GM08714 (cell line): Measurements from ENCODE around the gene BCL6.

Experiments
- H3K4me3 ChIP-seq: fragments of 200-500 bp; sonication (Bioruptor generic); 2 replicates; pipeline ENCODE4 v1.5.1; 2014; ENCODE audit warnings: mild to moderate bottlenecking, low read length, inconsistent platforms
- ZNF274 ChIP-seq: IDR thresholded peaks from 2 replicates; pipeline ENCODE4 v1.6.1; 2012; ENCODE audit warnings: mild to moderate bottlenecking, low read depth, low read length

BCL6 gene

DNA sequence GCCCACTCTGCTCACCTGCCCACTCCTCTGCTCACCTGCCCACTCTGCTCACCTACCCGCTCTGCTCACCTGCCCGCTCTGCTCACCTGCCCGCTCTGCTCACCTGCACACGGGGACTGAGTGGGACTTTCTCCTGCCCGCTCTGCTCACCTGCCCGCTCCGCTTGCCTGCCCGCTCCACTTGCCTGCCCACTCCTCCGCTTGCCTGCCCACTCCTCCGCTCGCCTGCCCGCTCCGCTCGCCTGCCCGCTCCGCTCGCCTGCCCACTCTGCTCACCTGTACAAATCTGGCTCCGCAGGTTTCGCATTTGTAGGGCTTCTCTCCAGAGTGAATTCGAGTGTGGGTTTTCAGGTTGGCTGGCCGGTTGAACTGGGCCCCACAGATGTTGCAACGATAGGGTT, 20.0 kb downstream of the BCL6 start:
- H3K4me3 ChIP-seq, result no peak overlapping the region
- no peak for TF ChIP-seq ZNF274

DNA sequence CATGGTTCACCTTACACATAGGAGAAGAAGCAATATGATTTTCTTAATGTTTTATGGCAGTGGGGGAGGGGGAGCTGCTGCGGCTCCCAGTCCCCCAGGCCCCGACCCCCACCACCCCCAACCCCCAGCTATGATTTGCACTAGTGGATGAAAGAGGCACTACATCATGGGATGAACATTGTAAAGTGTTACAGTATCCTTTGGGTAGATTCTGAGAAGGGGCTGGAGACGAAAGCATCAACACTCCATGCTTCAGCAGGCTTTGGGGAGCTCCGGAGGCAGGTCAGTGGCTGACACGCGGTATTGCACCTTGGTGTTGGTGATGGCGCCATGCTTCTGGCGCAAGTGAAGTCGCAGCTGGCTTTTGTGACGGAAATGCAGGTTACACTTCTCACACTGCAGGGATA, 23.1 kb downstream of the BCL6 start:
- TF ChIP-seq ZNF274, result no peak
- H3K4me3 ChIP-seq, result no peak overlapping the region

DNA sequence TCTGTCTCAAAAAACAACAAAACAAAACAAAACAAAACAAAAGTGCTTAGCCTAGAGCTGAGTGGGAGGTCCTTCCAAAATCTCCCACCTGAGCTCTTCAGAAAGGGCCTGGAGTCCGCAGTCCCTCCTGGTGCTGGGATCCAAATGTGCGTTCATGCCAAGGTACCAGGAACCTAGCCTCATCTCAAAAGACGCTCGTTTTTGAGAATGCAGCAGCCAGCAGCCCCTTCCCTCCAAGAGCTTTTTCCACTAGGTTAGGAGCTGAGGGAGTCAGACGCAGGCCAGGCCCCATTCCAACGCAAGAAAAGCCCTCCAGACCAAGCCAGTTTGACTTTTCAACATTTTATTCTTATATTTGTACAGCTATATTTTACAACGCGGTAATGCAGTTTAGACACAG, 24.2 kb downstream of the BCL6 start:
- H3K4me3 ChIP-seq, result no peak overlapping the region
- TF ChIP-seq ZNF274, result no peak

DNA sequence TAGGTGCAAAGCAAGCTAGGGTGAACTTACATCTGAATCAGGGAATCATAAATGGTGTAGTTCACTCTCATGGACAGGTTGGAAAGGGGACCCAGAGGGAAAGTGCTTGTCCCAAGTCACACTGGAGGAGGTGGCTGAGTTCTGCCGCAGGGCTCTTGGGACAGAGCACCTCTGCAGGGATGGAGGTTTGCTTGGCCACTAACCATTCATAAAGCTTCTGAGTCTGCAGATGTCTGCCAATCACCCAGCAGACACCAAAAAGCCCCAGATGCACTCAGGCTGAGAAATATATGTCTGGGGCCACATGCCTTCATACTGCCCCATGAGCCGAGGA, 25.0 kb downstream of the BCL6 start:
- TF ChIP-seq ZNF274, result no peak
- H3K4me3 ChIP-seq, result no peak overlapping the region

DNA sequence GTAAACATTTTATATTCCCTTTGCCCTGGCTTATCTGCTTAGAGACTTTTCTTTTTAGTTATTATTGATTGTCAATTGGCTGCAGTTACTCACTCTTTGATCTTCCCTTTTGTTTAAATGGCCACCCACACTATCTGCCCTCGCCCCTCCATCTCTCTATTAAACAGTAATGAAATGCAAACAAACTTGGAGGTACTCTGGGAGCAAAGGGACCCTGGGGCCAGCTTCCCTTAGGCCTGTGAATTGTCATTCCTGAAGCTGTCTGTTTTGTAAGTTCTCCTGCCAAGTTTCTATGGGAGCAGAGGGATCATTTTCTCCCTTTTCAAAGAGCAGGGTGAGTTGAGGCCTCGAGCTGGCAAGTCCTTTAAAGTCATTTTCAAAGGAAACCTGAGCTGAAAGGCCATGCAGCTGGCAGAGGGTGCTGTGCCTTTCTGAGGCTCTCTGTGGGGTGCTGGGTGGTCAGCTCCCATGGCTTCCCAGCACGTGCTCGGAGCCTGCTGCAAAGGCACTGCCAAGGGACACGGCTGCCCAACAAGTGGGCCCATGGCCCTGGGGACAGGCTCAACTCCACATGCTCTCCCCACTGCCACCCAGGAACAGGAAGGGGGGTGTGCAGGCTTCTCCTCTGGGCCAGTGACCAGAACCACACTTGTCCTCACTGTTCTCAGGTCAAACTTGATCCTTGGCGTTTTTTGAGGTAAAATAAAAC, 25.5 kb downstream of the BCL6 start:
- TF ChIP-seq ZNF274, result no peak
- H3K4me3 ChIP-seq, result no peak overlapping the region

DNA sequence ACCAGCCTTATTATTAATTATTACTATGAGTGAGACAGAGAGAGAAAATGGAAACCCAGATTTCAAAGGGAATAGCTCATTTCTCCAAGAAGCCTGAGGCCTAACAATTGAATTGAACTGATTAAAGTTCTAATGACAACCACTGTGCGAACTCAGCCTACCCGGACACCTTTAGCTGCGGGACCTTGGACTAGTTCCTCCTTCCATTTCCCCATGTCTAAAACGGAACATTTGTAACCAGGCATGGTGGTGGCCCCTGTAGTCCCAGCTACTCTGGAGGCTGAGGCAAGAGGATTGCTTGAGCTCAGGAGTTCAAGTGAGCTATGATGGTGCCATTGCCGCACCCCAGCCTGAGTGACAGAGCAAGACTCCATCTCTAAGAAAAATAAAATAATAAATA, 26.5 kb downstream of the BCL6 start:
- H3K4me3 ChIP-seq, result no peak overlapping the region
- no peak for TF ChIP-seq ZNF274

DNA sequence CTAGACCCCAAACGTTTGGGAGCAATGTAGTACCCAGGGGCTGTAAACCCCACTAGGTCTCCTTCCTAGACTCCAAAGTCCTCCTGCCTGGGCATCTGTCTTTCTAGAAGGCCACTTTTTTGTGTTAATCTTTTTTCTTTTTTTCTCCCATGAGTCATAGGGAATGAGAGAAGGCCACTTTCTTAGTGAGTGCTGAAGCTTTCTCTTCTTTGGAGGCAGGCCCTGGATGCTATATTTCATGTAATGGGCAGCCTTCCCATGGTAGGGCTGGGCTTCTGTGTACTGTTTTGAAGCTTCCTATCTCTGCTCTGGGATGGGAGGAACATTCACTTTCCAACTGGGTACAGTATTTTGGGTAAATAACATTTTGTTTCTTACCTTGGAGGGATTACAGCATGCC, 27.7 kb downstream of the BCL6 start:
- TF ChIP-seq ZNF274, result no peak
- no peak overlapping the region for H3K4me3 ChIP-seq

DNA sequence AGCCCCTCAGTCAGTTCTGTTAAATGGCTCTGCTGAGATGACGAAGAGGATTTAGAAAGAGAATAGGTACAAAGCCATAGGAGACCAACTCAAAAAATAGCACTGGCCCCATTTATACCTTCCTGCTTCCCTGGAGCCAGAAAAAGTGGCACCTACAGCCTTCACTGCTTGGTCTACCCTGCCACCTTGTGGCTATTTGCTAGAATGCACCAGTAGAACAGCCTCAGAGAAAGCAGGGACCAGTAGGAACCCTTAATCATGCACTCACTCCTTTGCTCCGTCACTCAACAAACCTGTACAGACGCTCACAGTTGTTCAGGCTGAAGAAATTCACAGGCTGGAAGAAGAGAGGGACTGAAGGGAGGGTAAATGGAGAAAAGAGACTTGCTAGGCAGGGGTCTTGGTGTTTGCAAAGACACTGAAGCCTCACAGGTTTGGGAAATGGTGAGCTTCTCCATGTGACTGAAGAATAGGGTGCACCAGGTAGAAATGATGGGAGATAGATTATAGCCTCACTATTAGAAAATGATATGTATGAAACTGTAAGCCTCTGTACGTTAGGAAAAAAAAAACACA, 30.8 kb downstream of the BCL6 start:
- no peak overlapping the region for H3K4me3 ChIP-seq

DNA sequence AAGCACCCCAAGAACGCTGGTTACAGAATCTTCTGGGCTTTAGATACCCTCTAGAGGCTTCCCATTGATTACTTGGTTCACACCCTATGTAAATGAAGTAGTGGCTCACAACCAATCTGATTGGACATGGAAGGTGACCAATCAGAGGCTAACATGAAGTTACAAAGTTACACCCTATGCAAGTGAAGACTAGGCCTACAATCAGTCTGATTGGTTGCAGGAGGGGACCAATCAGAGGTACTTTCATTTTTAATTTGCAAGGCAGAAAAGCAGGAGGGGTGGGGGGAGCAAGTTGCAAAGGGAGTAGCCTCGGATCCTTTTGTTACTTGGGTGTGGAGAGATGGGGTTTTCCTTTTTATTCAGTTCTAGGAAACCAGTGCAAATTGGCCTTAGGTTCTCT, 31.8 kb downstream of the BCL6 start:
- no peak overlapping the region for H3K4me3 ChIP-seq
- no peak for TF ChIP-seq ZNF274

More for the DNA sequence above, 30.8 kb downstream of the BCL6 start:
- TF ChIP-seq ZNF274, result no peak

DNA sequence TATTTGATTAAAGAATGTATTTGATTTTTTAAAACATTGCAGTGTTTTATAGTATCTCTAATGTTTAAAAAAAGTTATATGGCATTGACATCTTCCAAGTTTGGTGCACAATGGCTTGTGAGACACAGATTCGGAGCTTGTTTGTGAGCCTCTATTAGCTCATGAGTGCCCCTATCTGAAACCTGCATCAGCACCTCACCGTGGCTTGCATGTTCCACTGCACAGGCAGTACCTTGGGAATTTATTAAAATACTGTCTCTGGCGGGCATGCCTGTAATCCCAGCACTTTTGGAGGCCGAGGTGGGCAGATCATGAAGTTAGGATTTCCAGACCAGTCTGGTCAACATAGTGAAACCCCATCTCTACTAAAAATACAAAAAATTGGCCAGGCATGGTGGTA, 36.1 kb downstream of the BCL6 start:
- H3K4me3 ChIP-seq, result no peak overlapping the region
- TF ChIP-seq ZNF274, result no peak

DNA sequence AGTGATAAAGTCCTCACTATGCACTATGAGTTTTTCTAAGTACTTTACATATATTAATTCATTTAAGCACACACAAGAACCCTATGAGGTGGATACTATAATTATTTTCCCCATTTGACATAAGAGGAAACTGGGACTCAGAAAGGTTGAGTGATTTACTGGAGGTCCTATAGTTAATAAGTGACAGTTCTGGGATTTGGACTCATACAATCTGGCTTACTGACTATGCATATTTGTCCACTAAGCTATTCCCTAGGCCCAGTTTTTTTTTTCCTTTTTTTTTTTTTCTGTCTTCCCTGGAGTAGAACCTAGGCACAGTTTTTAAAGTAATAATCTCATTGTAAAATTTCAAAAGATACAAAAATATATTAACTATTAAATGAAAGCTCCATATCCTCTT, 36.6 kb downstream of the BCL6 start:
- no peak for TF ChIP-seq ZNF274
- H3K4me3 ChIP-seq, result no peak overlapping the region

DNA sequence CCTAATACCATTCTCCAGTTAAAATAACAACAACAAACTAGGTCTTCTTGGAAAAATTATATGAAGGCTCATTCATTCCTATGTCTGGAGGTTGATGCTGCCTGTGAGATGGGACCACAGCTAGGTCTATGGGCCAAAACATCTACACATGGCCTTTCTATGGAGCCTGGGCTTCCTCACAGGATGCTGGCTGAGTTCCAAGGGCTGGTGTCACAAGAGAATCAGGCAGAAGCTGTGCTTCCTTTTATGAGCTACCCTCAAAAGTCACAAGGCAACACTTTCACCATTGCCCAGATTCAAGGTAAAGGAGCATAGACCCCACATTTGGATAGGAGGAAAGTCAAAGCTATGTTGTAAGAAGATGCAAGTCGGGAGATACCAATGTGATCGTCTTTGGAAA, 38.3 kb downstream of the BCL6 start:
- TF ChIP-seq ZNF274, result no peak
- H3K4me3 ChIP-seq, result no peak overlapping the region

DNA sequence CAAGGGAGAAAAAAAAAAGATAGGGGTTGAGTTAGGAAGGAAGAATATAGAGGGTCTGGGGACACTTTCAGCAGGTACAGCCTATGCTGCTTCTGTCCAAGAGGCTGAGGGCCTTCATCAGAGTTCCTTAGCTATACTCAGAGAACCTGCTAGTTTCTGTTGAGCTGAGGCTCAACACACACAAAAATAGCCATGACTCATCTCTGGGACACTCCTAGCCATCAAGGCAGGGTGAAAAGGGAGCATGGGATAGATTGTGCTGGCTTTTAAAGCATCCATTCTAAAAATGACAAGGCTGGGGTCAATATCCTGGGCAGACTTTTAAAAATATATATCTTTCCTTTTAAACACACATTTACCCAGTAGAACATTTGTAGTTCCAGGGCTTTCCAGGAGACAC, 40.1 kb downstream of the BCL6 start:
- no peak for TF ChIP-seq ZNF274
- H3K4me3 ChIP-seq, result no peak overlapping the region

DNA sequence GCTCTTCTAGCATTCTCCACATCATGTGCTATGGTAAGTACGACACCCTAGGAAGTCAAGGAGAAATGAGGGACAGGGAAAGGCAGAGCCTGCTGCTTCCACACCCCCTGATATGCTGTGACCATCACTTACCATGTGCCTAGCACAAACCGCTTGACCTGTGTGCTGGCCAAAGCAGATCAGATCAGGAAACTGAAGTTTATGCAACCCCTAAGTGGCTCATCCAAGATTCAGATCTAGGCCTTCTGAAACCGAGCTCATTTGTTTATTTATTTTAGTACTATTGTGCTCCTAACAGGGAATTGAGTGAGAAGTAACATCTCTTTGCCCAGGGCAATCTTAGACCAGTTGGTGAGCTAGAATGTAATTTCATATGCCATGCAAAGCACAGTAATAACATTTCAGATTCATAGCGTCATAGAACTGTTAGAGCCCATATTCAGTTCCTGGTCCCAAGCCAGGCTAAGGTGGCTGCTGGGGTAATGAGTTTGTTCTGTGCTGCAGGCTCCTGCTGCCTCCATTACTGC, 42.7 kb downstream of the BCL6 start, which contains the start of gene RTP2:
Gene RTP2 (minus strand): TSS at position 51 of the 527 bp plus-strand sequence. CDS start 429 bp downstream, outside the sequence.
- no peak for TF ChIP-seq ZNF274
- no peak within 1 kb of the TSS for H3K4me3 ChIP-seq

DNA sequence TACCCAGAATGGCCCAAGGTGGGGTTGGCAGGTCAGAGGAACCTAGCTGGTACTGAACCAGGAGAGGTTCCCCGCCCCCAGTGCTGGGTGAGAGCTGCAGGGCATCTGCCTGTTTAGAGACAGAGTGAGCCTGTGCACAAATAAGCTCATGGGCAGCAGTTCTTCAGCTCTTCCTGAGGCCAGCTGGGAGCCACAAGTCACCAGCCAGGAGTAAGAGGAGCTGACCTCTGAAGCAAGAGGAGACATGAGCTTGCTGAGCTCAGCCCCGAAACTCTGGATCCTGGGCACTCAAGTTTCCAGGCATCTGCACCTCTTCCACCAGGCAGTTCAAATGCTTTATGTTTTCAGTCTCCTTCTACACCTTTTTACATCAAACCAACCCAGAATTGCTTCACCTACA, 45.0 kb downstream of the BCL6 start:
- H3K4me3 ChIP-seq, result no peak overlapping the region
- no peak for TF ChIP-seq ZNF274
